ENCODE results near the gene SLC50A1.
A peak's percentile ranks its signal among the peaks of the same experiment; 100 is the strongest.
"Not testable (repeated sequence)": the region's sequence is repeated elsewhere in the genome, so short reads cannot be mapped to it uniquely, and the experiment has no call there.

Gene SLC50A1

GRCh38 chr1:155136748-155137147 lies 1.1 kb downstream of the SLC50A1 start:
- no peak for DNase-seq (ENCODE audit: low read depth)

GRCh38 chr1:155137154-155137949 lies 1.7 kb downstream of the SLC50A1 start:
- DNase-seq (ENCODE audit: low read depth): no peak

- peak; percentile 72 for DNase-seq (ENCODE audit: low read depth)
Measured at GRCh38 chr1:155139895-155140629, 4.4 kb downstream of the SLC50A1 start, which contains the start of gene DPM3. DPM3 (minus strand) TSS chr1:155140531; CDS start chr1:155140240, 291 bp downstream.

GRCh38 chr1:155140630-155140953 lies 4.9 kb downstream of the SLC50A1 start:
- no peak for DNase-seq (ENCODE audit: low read depth)

GRCh38 chr1:155141749-155142148 lies 6.1 kb downstream of the SLC50A1 start:
- no peak for DNase-seq (ENCODE audit: low read depth)

GRCh38 chr1:155145491-155145890 lies 9.8 kb downstream of the SLC50A1 start:
- DNase-seq (ENCODE audit: low read depth): no peak

- DNase-seq (ENCODE audit: low read depth): not testable (repeated sequence)
Measured at GRCh38 chr1:155155996-155156643, 20.5 kb downstream of the SLC50A1 start.

- DNase-seq (ENCODE audit: low read depth): no peak
Measured at GRCh38 chr1:155158991-155159390, 23.3 kb downstream of the SLC50A1 start.

GRCh38 chr1:155160128-155160527 lies 24.5 kb downstream of the SLC50A1 start:
- no peak for DNase-seq (ENCODE audit: low read depth)

- not testable (repeated sequence) for DNase-seq (ENCODE audit: low read depth)
Measured at GRCh38 chr1:155162631-155163030, 27.0 kb downstream of the SLC50A1 start.

- not testable (repeated sequence) for DNase-seq (ENCODE audit: low read depth)
Measured at GRCh38 chr1:155163785-155164184, 28.1 kb downstream of the SLC50A1 start.

- not testable (repeated sequence) for DNase-seq (ENCODE audit: low read depth)
Measured at GRCh38 chr1:155164625-155165024, 29.0 kb downstream of the SLC50A1 start.

GRCh38 chr1:155166051-155166470 lies 30.4 kb downstream of the SLC50A1 start:
- no peak for DNase-seq (ENCODE audit: low read depth)

- no peak for DNase-seq (ENCODE audit: low read depth)
Measured at GRCh38 chr1:155166471-155167165, 31.0 kb downstream of the SLC50A1 start.

- peak; percentile 63 for DNase-seq (ENCODE audit: low read depth)
Measured at GRCh38 chr1:155167166-155168104, 31.8 kb downstream of the SLC50A1 start.

- not testable (repeated sequence) for DNase-seq (ENCODE audit: low read depth)
Measured at GRCh38 chr1:155168105-155168445, 32.4 kb downstream of the SLC50A1 start.

- no peak for DNase-seq (ENCODE audit: low read depth)
Measured at GRCh38 chr1:155168456-155169210, 33.0 kb downstream of the SLC50A1 start.

- no peak for DNase-seq (ENCODE audit: low read depth)
Measured at GRCh38 chr1:155169541-155169940, 33.9 kb downstream of the SLC50A1 start.

GRCh38 chr1:155170101-155170785 lies 34.6 kb downstream of the SLC50A1 start:
- no peak for DNase-seq (ENCODE audit: low read depth)

GRCh38 chr1:155170806-155171205 lies 35.2 kb downstream of the SLC50A1 start:
- DNase-seq (ENCODE audit: low read depth): no peak

Measured in amniotic epithelial cell (primary cell).